GM19023 (cell line): ENCODE data around the gene MYLK3.

Experiments
- ATAC-seq: cut with Tn5 transposase; IDR thresholded peaks from one replicate; pipeline ENCODE4 v1.9.1; 2021; ENCODE audit warnings: mild to moderate bottlenecking, moderate library complexity; ENCODE audit not compliant: unreplicated experiment

MYLK3 gene

DNA sequence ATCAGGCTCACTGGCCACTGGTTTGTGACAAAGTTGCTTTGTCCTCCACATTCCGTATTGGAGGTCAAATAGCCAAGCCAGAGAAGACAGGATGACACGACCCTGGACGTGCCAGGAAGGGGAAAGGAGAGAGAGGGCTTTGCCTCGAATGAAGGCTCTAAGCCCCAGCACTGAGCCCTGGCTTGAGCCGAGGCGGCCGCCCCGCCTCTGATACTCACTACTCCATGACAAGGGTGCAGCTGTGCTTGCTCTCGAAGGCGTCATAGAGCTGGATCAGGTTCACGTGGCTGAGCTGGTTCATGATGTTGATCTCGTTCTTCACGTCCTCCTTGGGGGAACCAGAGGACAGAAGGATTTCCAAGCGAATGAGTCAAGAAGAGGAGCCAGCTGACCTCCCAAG is 19.3 kb downstream of the MYLK3 start:
- ATAC-seq = no peak

- no peak for ATAC-seq
Observed at GRCh38 chr16:46727630-46728029, 20.5 kb downstream of the MYLK3 start.

DNA sequence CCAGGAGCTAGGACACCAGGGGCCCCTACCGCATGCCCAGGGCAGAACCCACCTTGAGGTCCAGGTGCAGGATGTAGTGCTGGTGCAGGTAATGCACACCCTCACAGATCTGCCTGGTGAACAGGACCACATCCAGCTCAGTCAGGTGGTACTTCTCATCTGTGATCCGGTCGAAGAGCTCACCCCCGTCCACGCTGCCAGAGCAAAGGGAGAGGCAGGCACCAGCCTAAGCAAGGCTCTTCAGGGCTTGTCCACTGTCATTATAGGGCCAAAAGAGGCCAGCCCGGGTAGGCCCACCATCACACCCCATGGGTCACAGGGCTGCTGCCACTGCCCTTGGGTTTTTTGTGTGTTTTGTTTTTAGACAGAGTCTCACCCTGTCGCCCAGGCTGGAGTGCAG is 21.0 kb downstream of the MYLK3 start:
- no peak for ATAC-seq

DNA sequence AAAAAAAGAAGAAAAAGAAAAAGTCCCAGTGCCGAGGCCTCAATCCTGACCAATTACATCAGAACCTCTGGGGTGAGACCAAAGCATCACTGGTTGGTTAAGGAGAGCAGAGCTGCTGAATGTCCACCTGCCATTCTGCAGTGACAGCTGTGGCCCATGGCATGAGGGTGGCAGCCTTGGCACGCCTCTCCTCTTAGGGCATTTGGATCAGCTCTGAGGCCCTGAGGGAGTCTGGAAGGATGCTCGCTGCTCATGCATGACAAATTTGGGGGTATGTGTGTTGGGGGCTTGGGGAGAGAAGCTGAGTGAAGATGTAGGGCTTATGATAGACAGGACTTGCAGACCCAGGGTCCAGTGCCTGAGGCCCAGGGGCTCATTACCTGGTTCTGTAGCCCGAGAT is 26.3 kb downstream of the MYLK3 start:
- ATAC-seq = no peak

GRCh38 chr16:46720619-46721018 is 27.5 kb downstream of the MYLK3 start:
- ATAC-seq = no peak

DNA sequence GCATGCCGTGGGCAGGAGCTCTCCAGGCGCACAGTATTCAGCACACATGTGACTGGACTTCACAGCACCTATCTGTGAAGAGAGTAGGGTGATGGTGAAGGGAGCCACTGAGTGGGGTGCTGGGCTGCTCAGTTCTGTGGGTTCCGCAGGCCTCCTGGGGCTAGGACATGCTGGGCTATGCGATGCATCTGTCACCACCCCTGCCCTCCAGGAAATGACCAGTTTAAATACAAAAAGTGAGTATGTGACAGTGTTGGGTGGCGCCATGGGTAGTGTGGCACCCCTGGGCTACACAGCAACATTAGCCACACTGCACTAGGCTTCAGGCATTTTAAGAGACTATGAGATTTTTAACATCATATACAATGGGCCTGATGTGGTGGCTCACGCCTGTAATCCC is 28.6 kb downstream of the MYLK3 start:
- no peak for ATAC-seq

GRCh38 chr16:46718214-46718613 is 29.9 kb downstream of the MYLK3 start:
- ATAC-seq = no peak

DNA sequence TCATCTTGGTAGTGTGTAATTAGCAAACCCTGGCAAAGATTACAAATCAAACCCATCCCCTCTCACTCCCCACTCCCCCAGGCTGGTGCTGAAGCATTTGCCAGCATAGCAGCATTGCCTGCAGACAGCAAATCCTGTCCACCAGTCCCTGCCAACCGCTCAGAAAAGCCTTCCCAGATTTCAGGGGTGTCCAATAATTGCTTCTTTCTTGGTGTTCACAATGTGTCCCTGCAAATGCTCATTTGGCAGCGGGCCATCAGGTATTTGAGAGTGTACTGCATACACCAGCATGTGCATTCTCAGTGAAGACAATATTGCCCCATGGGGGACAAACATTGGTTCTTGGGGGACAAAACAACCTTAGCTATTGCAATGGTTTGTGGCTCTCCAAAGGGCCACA is 30.5 kb downstream of the MYLK3 start:
- ATAC-seq = no peak

GRCh38 chr16:46715769-46716305 is 32.3 kb downstream of the MYLK3 start:
- ATAC-seq = no peak

GRCh38 chr16:46714797-46715591 is 33.1 kb downstream of the MYLK3 start:
- no peak for ATAC-seq

GRCh38 chr16:46713634-46714033 is 34.5 kb downstream of the MYLK3 start:
- no peak for ATAC-seq

GRCh38 chr16:46712911-46713310 is 35.2 kb downstream of the MYLK3 start:
- ATAC-seq = no peak

DNA sequence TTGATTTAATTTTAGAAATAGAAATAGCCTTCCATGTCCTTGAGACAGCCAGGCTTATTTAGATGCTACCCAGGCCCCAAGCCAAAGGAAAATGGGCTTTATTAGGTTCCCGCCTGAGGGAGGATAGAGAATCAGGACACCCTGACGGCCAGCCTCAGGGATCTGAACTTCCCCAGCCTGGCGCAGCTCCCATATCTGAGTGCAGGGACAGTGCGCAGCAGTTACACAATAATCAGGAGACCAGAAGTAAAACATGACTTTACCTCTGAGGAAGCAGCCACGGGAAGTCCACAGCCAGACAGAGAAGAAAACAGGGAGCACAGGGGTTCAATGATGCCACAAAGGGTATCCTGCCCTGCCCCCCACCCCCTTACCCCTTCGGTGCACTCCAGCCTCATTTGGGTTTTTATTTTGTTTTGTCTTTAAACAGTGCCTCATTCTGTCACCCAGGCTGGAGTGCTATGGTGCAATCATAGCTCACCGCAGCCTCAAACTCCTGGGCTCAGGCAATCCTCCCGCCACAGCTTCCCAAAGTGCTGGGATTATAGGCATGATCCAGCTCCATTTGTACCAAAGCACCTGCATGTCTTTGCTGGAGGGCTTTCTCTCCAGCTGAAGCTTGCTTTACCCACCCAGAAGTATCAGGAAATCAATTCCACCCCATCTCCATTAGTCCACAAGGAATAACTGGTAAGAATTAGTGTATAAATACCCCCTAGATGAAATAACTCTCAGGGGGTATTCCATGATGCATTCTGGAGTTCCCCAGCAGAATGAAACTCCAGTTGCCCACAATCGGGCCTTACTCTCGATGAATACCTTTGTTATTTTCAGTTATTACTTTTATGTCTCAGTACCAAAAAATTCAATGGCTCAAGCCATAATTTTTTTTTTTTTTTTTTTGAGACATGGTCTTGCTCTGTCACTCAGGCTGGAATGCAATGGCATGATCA is 36.8 kb downstream of the MYLK3 start:
- ATAC-seq = no peak

- no peak for ATAC-seq
Observed at GRCh38 chr16:46709469-46710005, 38.6 kb downstream of the MYLK3 start.

GRCh38 chr16:46706642-46707041 is 41.5 kb downstream of the MYLK3 start:
- ATAC-seq = no peak

- ATAC-seq = no peak
Observed at GRCh38 chr16:46702030-46702429, 46.1 kb downstream of the MYLK3 start.

DNA sequence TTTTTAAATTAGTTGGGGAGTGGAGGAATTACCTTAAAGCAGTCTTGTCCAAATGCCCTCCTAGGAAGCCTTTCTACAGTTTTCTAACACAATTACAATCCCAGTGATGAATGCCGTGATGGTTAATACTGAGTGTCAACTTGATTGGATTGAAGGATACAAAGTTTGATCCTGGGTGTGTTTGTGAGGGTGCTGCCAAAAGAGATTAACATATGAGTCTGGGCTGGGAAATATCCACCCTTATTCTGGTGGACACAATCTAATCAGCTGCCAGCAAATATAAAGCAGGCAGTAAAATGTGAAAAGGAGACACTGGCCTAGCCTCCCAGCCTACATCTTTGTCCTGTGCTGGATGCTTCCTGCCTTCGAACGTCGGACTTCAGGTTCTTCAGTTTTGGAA is 46.5 kb downstream of the MYLK3 start:
- no peak for ATAC-seq

DNA sequence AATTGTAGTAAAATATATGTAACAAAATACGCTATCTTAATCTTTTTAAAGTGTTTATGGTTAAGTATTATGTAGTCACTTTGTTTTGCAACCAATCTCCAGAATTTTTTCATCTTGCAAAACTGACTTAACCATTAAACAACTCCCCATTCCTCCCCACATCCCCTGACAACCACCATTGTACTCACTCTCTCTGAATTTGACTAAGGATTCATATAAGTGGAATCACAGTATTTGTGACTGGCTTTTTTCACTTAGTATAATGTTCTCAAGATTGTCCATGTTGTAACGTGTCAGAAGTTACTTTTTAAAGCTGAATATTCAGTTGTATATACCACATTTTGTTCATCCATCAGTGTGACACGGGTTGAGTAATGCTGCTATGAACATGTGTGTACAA is 48.1 kb downstream of the MYLK3 start:
- ATAC-seq = no peak

DNA sequence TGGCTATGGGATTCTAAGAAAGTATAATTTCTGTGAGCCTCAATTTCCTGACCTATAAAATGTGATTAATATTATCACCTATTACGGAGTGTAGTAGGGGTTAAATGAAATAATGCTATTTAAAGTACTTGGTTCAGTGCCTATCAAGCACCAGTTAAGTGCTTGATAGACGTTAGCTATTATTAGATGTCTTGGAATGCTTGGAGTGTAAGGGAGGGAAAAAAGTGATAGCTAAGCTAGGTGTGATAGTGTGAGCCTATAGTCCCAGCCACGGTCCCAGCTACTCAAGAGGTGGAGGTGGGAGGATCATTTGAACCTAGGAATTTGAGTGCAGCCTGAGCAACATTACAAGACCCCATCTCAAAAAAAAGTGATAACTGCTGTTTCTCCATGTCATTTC is 51.2 kb downstream of the MYLK3 start:
- ATAC-seq = no peak

DNA sequence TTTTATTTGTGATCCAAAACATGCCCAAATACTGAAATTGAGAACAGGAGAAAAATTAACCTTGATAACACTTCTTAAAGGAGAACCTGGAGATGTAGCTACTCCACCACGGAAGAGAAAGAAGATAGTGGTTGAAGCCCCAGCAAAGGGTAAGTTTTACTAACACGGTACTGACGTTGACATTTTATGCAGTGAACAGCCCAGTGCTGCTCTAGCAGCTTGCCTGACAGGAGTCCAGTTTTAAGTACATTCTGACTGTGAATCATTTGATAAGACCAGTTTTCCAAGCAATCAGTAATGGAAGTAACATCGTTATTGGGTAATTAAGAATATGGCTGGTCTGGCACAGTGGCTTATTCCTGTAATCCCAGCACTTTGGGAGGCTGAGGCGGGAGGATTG is 52.2 kb downstream of the MYLK3 start:
- ATAC-seq = no peak

DNA sequence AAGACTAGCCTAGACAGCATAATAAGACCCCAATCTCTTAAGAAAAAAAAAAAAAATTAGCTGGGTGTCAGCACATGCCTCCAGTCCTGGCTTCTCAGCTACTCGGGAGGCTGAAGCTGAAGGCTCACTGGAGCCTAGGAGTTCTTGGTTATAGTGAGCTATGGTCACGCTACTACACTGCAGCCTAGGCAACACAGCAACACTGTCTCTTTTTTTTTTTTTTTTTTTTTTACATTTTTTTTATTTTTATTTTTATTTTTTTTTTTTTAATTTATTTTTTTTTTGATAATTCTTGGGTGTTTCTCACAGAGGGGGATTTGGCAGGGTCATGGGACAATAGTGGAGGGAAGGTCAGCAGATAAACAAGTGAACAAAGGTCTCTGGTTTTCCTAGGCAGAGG is 54.5 kb downstream of the MYLK3 start:
- ATAC-seq = no peak
